Pancreas (tissue), 10 donors: ENCODE measurements around the gene ABCC1. TPM values are rescaled to one million over a fixed set of nuclear protein-coding genes. Genes with fewer than 3 reads are reported as not detected.

ENCODE experiments used
- ATAC-seq, 4 donors: fragments of 200-7000 bp; cut with Tn5 transposase; one replicate each; pipeline versions ENCODE4 v1.8.0 to v1.9.1; 2020; ENCODE audit warnings: mild to moderate bottlenecking in 4 of 4, moderate library complexity in 4 of 4
- DNase-seq, 6 donors: peaks; one replicate each; pipeline ENCODE4 v3.0.0-alpha.2; 2020
- FAIRE-seq: peaks from 2 replicates; lab custom pipeline; 2012; peaks lifted over from hg19 to GRCh38; lab: Jason Lieb, UNC
- H3K27ac ChIP-seq, 4 donors: fragments of 200-600 bp; sonication (generic); 1 replicate in 3 of 4; 2 replicates in 1 of 4; pipeline versions ENCODE4 v1.5.0 to v1.8.0; 2020
- H3K27me3 ChIP-seq, 4 donors: fragments of 200-600 bp; one replicate each; pipeline ENCODE4 v1.8.0; 2021
- H3K36me3 ChIP-seq, 3 donors: fragments of 200-600 bp; sonication (generic) in 1 of 3; one replicate each; pipeline versions ENCODE4 v1.5.0 to v1.8.0; 2020 to 2021
- H3K4me1 ChIP-seq, 3 donors: fragments of 200-600 bp; one replicate each; pipeline ENCODE4 v1.8.0; 2021
- H3K4me3 ChIP-seq, 4 donors: fragments of 200-600 bp; sonication (generic) in 2 of 4; one replicate each; pipeline versions ENCODE4 v1.5.0 to v1.8.0; 2020 to 2021
- H3K9me3 ChIP-seq, 4 donors: fragments of 200-600 bp; one replicate each; pipeline ENCODE4 v1.8.0; 2021
- WGBS, 2 donors: extraction: QIAGEN DNeasy Blood & Tissue Kit; methylation state at CpG; one replicate each; pipeline ENCODE4 v1.1.7; 2013; 5-methylcytosine and 5-hydroxymethylcytosine counted together
- intact Hi-C, 3 donors: fragments of 100-400 bp; cut with DNase I; formaldehyde crosslinking; loops; one replicate each; pipeline versions ENCODE4 v1.11.1 to v1.14.2; 2022
- polyA plus RNA-seq, 2 donors: library from polyadenylated mRNA; stranded (reverse); fragments of 200-250 nt; gene quantifications; one replicate each; pipeline ENCODE4 v1.2.3, GENCODE V29; 2013
- total RNA-seq, 6 donors: library from RNA; stranded (reverse); fragmentation: NEBNext Ultra II Directional in 4 of 6; extraction: Animal tissue kit (Norgen Biotek cat#: 25700) in 4 of 6; gene quantifications; one replicate each; pipeline versions ENCODE4 v1.2.1 to v1.2.4, GENCODE V29; 2021 to 2023
- TF ChIP-seq, protein P1 (sequence below), 4 donors: fragments of 200-600 bp; sonication (generic) in 3 of 4; IDR thresholded peaks; one replicate each; pipeline versions ENCODE4 v1.5.0 to v1.8.0; 2021; ENCODE audit warnings: antibody characterized with exemption in 4 of 4
- donor health status: healthy with polysubstance abuse.
- donor health status: DM: no; HTN: no; CAD: no; lungs with moderate emphysema.
- donor health status: DM: no; HTN: no; CAD: no.
- donor health status: control.
- donor health status: control.
- donor health status: Bipolar disorder and iron deficiency.
- donor health status: DM: yes; HTN: yes; CAD: no.
- donor health status: DM: no; HTN: no; CAD: no.
- donor health status: DM: no; HTN: no; CAD: no.
- donor health status: DM: yes; HTN: yes; CAD: no.

The ABCC1 gene
- total and polyA plus RNA-seq, 8 donors, result 8.5 to 16.8 (median 12.0) TPM

DNA sequence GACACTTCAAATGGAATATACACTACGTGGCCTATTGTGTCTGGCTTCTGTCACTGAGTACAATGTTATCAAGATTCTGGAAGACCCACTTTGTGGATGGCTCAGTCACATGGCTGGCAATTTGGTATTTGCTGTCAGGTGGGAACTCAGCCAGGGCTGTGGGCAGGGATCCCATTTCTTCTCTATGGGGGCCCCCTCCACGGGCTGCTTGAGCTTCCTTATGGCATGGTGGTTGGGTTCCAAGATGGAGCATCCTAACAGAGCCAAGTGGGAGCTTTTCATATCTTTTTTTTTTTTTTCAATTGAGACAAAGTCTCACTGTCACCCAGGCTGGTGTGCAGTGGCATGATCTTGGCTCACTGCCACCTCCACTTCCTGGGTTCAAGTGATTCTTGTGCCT, 43.0 kb upstream of the ABCC1 start:
- WGBS, 2 donors, result 70 to 75% methylated on average over 2 of the region's 2 CpGs
- Histone ChIP-seq H3K4me3 (no peak overlapping the region), H3K4me1 (no peaks in the 10 kb centered on the region), H3K27ac (no peak overlapping the region), H3K9me3 (no peaks in the 10 kb centered on the region), H3K36me3 (no peaks in the 10 kb centered on the region), H3K27me3 (no peaks in the 10 kb centered on the region)
- TF ChIP-seq, protein P1, sequence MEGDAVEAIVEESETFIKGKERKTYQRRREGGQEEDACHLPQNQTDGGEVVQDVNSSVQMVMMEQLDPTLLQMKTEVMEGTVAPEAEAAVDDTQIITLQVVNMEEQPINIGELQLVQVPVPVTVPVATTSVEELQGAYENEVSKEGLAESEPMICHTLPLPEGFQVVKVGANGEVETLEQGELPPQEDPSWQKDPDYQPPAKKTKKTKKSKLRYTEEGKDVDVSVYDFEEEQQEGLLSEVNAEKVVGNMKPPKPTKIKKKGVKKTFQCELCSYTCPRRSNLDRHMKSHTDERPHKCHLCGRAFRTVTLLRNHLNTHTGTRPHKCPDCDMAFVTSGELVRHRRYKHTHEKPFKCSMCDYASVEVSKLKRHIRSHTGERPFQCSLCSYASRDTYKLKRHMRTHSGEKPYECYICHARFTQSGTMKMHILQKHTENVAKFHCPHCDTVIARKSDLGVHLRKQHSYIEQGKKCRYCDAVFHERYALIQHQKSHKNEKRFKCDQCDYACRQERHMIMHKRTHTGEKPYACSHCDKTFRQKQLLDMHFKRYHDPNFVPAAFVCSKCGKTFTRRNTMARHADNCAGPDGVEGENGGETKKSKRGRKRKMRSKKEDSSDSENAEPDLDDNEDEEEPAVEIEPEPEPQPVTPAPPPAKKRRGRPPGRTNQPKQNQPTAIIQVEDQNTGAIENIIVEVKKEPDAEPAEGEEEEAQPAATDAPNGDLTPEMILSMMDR (IDR thresholded peaks at IDR 0.05), result no peak
- DNase-seq (no peak), ATAC-seq (no peak), FAIRE-seq (no peak)
- intact Hi-C loops, result no loop called here

GRCh38 chr16:15907863-15908478, 41.4 kb upstream of the ABCC1 start:
- no peak for FAIRE-seq
- Histone ChIP-seq H3K27ac (no peak overlapping the region), H3K27me3 (no peaks in the 10 kb centered on the region), H3K36me3 (no peaks in the 10 kb centered on the region), H3K9me3 (no peaks in the 10 kb centered on the region), H3K4me3 (no peak overlapping the region), H3K4me1 (no peaks in the 10 kb centered on the region)
- TF ChIP-seq, protein P1 (IDR thresholded peaks at IDR 0.05), result no peak
- DNase-seq, result no peak
- peak in 3 of 4 donors; percentile 29 to 57 (median 45) for ATAC-seq
- intact Hi-C loops, result no loop called here
- 72 to 75% methylated on average over 7 of the region's 7 CpGs for WGBS, 2 donors

DNA sequence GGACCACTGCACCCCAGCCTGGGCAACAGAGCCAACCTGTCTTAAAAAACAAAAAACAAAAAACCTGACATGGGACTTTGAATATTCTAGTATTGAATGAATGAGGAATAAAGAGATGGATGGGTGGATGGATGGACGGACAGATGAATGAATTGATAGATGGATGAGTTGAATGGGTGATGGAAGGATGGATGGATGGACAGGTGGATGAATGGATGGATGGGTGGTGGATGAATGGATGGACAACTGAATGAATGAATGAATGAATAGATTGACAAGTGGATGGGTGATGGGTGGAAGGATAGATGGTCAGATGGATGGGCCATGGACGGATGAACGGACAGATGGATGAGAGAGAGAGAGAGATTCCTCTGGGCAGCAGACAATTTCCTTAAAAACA, 38.2 kb upstream of the ABCC1 start:
- 79 to 92% methylated on average over 3 of the region's 3 CpGs for WGBS, 2 donors
- H3K9me3 ChIP-seq, result no peaks in the 10 kb centered on the region
- no peak overlapping the region for H3K4me3 ChIP-seq
- no peak for FAIRE-seq
- no peaks in the 10 kb centered on the region for H3K36me3 ChIP-seq
- ATAC-seq, result no peak
- TF ChIP-seq, protein P1 (IDR thresholded peaks at IDR 0.05), result no peak
- no peaks in the 10 kb centered on the region for H3K27me3 ChIP-seq
- no peaks in the 10 kb centered on the region for H3K4me1 ChIP-seq
- intact Hi-C loops, result no loop called here
- no peak for DNase-seq
- H3K27ac ChIP-seq, result no peak overlapping the region

- no peak for FAIRE-seq
- intact Hi-C loops, result no loop called here
Measured at GRCh38 chr16:15913046-15913698, 36.2 kb upstream of the ABCC1 start.

More at GRCh38 chr16:15913046-15913698, 36.2 kb upstream of the ABCC1 start:
- 61 to 68% methylated on average over 7 of the region's 7 CpGs for WGBS, 2 donors
- no peak for ATAC-seq
- Histone ChIP-seq H3K36me3 (no peaks in the 10 kb centered on the region), H3K9me3 (no peaks in the 10 kb centered on the region), H3K4me1 (no peaks in the 10 kb centered on the region), H3K27ac (no peak overlapping the region), H3K4me3 (no peak overlapping the region), H3K27me3 (no peaks in the 10 kb centered on the region)
- TF ChIP-seq, protein P1 (IDR thresholded peaks at IDR 0.05), result no peak
- peak in 1 of 6 donors; percentile 7 for DNase-seq
